Measurements from ENCODE around the gene PANX1.

GRCh38 chr11:94181943-94182342 lies 53.3 kb downstream of the PANX1 start:
- no peak for TF ChIP-seq CTCF (IDR thresholded peaks at IDR 0.05)
- TF ChIP-seq AFF4 (CRISPR knock-in tag; IDR thresholded peaks at IDR 0.05; ENCODE audit: borderline replicate concordance): no peak
- TF ChIP-seq FOXP1 (CRISPR knock-in tag; IDR thresholded peaks at IDR 0.05; ENCODE audit: borderline replicate concordance): no peak
- no peak for TF ChIP-seq MAX (CRISPR knock-in tag; IDR thresholded peaks at IDR 0.05)
- no peak for TF ChIP-seq NR1H2 (CRISPR knock-in tag; IDR thresholded peaks at IDR 0.05)
- TF ChIP-seq ESRRA (CRISPR knock-in tag; IDR thresholded peaks at IDR 0.05; ENCODE audit: borderline replicate concordance): no peak
- no peak for TF ChIP-seq ETV6 (CRISPR knock-in tag; IDR thresholded peaks at IDR 0.05)
- no peak for TF ChIP-seq ATF3 (CRISPR knock-in tag; conservative IDR thresholded peaks at IDR 0.05)
- TF ChIP-seq NFYB (CRISPR knock-in tag; conservative IDR thresholded peaks at IDR 0.05; ENCODE audit: low read depth): no peak
- TF ChIP-seq ZNF281 (CRISPR knock-in tag; IDR thresholded peaks at IDR 0.05): no peak

All from WTC11 (cell line).